GM19324 (cell line): ENCODE data around the gene ACOT9.
"Not testable (repeated sequence)": the region's sequence is repeated elsewhere in the genome, so short reads cannot be mapped to it uniquely, and the experiment has no call there.

Experiments
- ATAC-seq: cut with Tn5 transposase; IDR thresholded peaks from one replicate; pipeline ENCODE4 v1.9.1; 2021; ENCODE audit warnings: mild to moderate bottlenecking, moderate library complexity; ENCODE audit not compliant: unreplicated experiment, low FRiP score

ACOT9 gene, protein sequence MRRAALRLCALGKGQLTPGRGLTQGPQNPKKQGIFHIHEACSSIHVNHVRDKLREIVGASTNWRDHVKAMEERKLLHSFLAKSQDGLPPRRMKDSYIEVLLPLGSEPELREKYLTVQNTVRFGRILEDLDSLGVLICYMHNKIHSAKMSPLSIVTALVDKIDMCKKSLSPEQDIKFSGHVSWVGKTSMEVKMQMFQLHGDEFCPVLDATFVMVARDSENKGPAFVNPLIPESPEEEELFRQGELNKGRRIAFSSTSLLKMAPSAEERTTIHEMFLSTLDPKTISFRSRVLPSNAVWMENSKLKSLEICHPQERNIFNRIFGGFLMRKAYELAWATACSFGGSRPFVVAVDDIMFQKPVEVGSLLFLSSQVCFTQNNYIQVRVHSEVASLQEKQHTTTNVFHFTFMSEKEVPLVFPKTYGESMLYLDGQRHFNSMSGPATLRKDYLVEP

GRCh38 chrX:23742697-23743622, at the start of gene ACOT9:
ACOT9 (minus strand) TSS chrX:23743276; CDS start chrX:23743144, 132 bp downstream.
- ATAC-seq = peak; percentile 94

DNA sequence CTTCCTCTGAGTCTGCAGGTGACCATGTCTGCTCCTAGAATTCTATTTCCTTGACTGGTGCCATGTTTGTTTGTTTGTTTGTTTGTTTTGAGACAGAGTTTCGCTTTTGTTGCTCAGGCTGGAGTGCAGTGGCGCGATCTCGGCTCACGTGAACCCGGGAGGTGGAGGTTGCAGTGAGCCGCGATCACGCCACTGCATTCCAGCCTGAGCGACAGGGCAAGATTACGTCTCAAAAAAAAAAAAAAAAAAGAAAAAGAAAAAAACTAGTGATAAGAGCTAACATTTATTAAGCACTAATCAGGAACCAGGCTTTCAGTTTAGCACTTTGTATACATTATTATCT, 47.0 kb upstream of the ACOT9 start:
- ATAC-seq = no peak

DNA sequence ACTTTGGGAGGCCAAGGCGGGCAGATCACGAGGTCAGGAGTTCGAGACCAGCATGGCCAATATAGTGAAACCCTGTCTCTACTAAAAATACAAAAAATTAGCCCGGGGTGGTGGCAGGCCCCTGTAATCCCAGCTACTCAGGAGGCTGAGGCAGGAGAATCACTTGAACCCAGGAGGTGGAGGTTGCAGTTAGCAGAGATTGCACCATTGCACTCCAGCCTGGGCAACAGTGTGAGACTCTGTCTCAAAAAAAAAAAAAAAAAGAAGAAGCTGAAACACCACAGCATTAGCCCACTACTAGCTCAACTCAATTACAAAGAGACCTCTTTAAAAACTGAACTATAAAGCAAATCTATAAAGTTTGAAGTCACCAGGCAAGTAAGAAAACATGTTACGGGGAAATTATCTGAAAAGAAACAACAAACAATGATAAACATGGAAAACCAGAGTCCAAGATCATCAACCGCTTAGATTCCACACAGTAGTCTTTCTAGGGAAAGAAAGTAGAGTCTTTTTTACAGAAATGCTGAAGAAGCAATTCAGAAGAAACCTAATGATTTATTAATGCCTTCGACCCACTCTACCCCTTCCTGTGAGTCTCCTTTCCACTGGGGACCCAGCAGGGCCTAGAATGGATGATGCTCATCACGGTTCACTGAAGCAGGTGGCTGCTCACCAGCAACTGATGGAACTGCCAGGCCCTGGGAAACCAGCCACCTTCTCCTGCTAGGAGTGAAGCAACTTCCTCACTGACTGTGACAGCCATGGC, 46.5 kb upstream of the ACOT9 start:
- ATAC-seq = no peak

DNA sequence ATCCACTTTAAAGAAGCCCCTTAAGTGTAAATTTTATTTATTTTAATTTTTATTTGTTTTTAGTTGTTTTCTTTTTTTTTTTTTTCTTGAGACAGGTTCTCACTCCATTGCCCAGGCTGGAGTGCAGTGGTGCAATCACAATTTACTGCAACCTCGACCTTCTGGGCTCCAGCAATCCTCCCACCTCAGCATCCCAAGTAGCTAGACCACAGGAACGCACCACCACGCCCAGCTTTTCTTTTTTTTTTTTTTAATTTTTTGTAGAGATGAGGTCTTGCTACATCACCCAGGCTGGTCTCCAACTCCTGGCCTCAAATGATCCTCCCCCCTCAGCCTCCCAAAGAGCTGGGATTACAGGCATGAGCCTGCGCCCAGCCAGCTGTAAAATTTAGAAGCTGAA, 45.9 kb upstream of the ACOT9 start:
- ATAC-seq = no peak

DNA sequence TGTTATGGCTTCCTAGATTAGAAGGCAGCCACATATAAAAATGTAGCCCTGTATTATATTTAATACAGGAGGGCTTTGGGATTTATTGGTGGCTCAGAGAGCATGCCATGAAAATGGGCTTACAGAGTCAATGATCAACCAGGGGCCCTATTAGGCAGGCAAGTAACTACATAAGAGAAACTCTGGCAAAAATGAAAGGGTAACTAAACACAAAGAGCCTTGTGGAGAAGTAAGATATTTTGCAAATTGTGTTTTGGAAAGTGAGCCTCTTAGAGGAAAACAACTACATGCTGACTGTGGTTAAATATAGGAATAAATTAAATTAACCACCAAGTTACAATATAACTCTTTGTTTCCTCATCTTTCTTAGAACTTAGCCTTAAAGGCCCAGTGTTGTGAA, 45.4 kb upstream of the ACOT9 start:
- ATAC-seq = peak; percentile 78

GRCh38 chrX:23787745-23788118, 44.7 kb upstream of the ACOT9 start:
- no peak for ATAC-seq

DNA sequence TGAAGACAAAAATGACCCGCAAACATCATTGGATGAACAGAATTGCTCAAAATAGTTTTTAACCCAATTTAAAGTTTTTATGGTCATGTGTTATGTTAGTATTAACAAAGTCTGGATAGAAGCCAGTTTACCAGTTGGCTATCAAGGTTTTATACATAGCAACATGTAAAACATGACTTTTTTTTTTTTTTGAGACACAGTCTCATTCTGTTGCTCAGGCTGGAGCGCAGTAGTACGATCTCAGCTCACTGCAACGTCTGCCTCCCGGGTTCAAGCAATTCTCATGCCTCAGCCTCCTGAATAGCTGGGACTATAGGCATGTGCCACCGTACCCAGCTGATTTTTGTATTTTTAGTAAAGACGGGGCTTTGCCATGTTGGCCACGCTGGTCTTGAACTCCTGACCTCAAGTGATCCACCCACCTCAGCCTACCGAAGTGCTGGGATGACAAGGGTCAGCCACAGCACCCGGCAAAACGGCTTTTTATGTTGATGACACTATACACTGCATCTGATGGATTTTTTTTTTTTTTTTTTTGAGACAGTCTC, 43.3 kb upstream of the ACOT9 start:
- ATAC-seq = no peak

GRCh38 chrX:23785580-23785979, 42.5 kb upstream of the ACOT9 start:
- ATAC-seq = no peak

GRCh38 chrX:23784470-23785331, 41.6 kb upstream of the ACOT9 start:
- no peak for ATAC-seq

DNA sequence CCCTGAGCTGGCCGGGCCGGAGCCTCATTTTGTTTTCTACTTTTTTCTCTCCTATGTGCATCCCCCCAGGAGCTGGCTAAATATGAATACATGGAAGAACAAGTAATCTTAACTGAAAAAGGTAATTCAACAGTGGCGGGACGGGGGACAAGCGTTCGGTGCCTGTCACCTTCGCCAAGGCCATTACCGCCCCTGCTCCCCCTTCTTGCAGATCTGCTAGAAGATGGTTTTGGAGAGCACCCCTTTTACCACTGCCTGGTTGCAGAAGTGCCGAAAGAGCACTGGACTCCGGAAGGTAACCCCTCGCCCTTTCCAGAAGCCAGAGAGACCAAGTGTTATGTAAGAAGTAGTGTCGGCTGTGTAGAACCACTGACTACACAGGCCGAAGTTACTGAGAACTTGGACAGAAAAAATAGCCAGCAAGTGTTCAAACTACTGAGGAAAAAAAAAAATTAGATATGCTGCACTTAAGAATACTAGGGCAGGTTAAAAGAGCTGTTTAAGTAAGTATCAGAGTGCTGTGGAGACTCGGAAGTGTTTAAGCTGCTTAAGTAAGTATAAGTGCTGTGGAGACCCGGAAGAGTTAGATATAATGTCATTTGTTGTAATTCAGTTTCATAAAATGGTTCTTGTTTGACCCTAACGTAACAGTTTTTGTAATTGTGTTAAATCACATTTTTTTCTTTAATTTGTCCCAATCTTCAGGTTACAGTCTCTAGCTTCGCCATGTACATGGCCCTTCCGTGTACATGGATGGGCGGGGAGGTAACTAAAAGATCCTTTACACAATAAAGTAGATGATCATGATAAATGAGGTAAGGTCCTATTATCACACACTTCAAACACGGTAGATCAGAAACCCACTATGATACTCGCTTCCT, 40.8 kb upstream of the ACOT9 start:
- no peak for ATAC-seq

GRCh38 chrX:23782863-23783588, 40.0 kb upstream of the ACOT9 start, which contains the start of gene SAT1:
SAT1 (plus strand) TSS chrX:23783173; CDS start chrX:23783352, 179 bp downstream.
- peak; percentile 90 for ATAC-seq

DNA sequence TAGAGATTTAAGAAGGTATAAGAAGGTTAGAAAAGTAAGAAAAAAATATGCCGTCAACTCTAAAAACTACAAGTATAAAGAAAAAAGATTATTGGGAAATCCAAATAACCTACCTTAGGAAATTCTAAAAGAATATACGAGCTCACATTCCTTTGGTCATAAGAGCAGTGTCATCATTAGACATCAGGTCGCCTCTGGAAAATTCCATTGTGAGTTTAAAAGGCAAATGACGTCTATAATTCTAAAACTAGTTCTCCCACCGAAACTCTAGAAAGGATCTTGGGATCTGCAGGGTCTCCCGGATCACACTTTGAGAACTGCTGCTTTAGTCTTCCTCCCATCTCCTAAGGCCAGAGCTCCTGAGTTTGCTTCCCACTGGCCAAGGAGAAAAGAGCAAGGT, 39.4 kb upstream of the ACOT9 start:
- ATAC-seq = no peak

- no peak for ATAC-seq
These were observed 35.9 kb upstream of the ACOT9 start for GRCh38 chrX:23779025-23779424.

- no peak for ATAC-seq
These were observed 33.3 kb upstream of the ACOT9 start for GRCh38 chrX:23776363-23776762.

GRCh38 chrX:23773601-23774175, 30.6 kb upstream of the ACOT9 start:
- ATAC-seq = peak; percentile 75

DNA sequence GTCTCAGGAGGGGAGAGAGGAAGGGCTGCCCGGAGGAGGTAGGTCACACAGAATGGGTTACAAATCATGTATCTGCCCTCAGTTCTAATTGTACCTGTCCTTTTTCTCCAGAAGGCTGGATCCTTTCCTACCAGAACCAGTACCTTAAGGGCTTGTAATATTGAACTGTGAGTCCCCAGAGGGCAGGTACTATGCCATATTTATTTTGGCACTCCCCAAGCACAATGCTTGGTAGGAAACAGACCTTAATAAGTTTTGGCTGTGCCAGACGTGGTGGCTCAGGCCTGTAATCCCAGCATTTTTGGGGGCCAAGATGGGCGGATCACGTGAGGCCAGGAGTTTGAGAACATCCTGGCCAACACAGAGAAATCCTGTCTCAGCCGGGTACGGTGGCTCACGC, 28.0 kb upstream of the ACOT9 start:
- not testable (repeated sequence) for ATAC-seq

GRCh38 chrX:23770142-23770541, 27.1 kb upstream of the ACOT9 start:
- ATAC-seq = no peak
